ENCODE measurements around the gene SULF2.

Gene SULF2

GRCh38 chr20:47775841-47776240, 9.4 kb downstream of the SULF2 start:
- Histone ChIP-seq H3K36me3 (ENCODE audit: insufficient read depth, insufficient read length, low read length) (peaks cover 48% of the 10 kb centered on the region), H3K9me3 (ENCODE audit: insufficient read depth, low read length) (peaks cover under 1% of the 10 kb centered on the region; the same call in 1 of the 2 replicates), H3K4me1 (ENCODE audit: insufficient read depth, insufficient read length) (peaks cover 10% of the 10 kb centered on the region), H3K9ac (ENCODE audit: insufficient read length, low read depth) (no peak overlapping the region), H3K27me3 (ENCODE audit: insufficient read depth, insufficient read length) (no peaks in the 10 kb centered on the region), H3K4me3 (ENCODE audit: insufficient read length, low read depth) (no peak overlapping the region)
- no peak for DNase-seq (ENCODE audit: low read depth, low spot score)
- TF ChIP-seq YY1 (IDR thresholded peaks at IDR 0.05; ENCODE audit: insufficient read depth, insufficient read length), result no peak
- TF ChIP-seq ZNF274 (IDR thresholded peaks at IDR 0.05; ENCODE audit: low read depth, low read length), result no peak
- TF ChIP-seq SUZ12 (IDR thresholded peaks at IDR 0.05; ENCODE audit: extremely low read depth, insufficient read depth, insufficient read length), result no peak

DNA sequence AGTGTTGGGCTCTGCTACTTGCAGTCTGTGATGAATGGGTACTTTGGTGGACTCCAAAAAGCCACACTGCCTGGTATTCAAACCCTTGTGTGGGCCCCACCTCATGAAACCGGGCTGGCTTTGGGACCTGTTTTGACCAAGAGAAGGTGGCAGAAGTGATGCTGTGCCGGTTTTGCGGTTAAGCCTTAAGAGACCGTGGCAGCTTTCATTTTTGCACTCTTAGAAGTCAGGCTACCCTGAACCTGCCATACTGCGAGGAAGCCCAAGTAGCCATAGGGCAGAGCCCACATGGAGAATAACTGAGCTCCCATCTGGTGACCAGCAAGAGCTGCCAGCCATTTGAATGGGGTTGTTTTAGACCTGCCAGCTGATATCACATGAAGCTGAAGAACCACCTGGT, 10.2 kb downstream of the SULF2 start:
- TF ChIP-seq ZNF274 (IDR thresholded peaks at IDR 0.05; ENCODE audit: low read depth, low read length), result no peak
- no peak for TF ChIP-seq YY1 (IDR thresholded peaks at IDR 0.05; ENCODE audit: insufficient read depth, insufficient read length)
- TF ChIP-seq SUZ12 (IDR thresholded peaks at IDR 0.05; ENCODE audit: extremely low read depth, insufficient read depth, insufficient read length), result no peak
- Histone ChIP-seq H3K36me3 (ENCODE audit: insufficient read depth, insufficient read length, low read length) (peaks cover 55% of the 10 kb centered on the region), H3K9me3 (ENCODE audit: insufficient read depth, low read length) (peaks cover 4% of the 10 kb centered on the region; the same call in 1 of the 2 replicates), H3K4me1 (ENCODE audit: insufficient read depth, insufficient read length) (peaks cover 13% of the 10 kb centered on the region), H3K9ac (ENCODE audit: insufficient read length, low read depth) (peak overlapping the region; percentile 8), H3K27me3 (ENCODE audit: insufficient read depth, insufficient read length) (no peaks in the 10 kb centered on the region), H3K4me3 (ENCODE audit: insufficient read length, low read depth) (no peak overlapping the region)
- DNase-seq (ENCODE audit: low read depth, low spot score), result no peak

DNA sequence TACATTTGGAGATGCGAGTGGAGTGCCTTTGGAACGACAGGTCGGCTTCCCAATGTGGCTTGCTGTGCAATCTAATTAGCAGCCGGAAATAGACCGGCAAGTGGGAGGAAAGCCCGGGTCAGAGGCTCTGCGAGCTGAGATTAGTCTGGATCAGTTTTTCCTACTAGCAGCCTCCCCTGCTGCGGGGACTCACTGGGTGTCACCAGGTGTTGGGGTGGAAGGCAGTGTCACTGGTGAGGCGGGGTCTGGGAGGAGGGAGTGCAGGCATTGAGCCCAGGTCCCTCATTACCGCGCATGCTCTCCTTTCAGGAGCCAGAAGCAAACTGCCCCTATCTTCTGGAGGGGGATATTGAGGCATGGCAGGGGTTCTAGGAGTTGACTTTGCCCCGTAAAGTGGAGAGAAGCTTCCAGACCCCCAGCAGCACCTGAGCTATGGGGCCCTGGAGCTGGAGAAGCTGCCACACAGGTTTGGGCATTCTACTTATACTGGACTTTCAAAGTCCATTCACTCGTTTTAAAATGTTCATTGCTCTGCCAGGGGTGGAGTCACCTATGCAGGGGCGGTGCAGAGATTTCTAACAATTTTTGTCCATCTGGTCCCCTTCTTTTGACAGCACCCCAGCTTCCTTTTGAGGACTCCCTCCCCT, 11.0 kb downstream of the SULF2 start:
- Histone ChIP-seq H3K36me3 (ENCODE audit: insufficient read depth, insufficient read length, low read length) (peaks cover 62% of the 10 kb centered on the region), H3K4me3 (ENCODE audit: insufficient read length, low read depth) (no peak overlapping the region), H3K27me3 (ENCODE audit: insufficient read depth, insufficient read length) (no peaks in the 10 kb centered on the region), H3K4me1 (ENCODE audit: insufficient read depth, insufficient read length) (peaks cover 13% of the 10 kb centered on the region), H3K9ac (ENCODE audit: insufficient read length, low read depth) (peak overlapping the region; percentile 36), H3K9me3 (ENCODE audit: insufficient read depth, low read length) (peaks cover 4% of the 10 kb centered on the region; the same call in 1 of the 2 replicates)
- no peak for TF ChIP-seq YY1 (IDR thresholded peaks at IDR 0.05; ENCODE audit: insufficient read depth, insufficient read length)
- TF ChIP-seq ZNF274 (IDR thresholded peaks at IDR 0.05; ENCODE audit: low read depth, low read length), result no peak
- TF ChIP-seq SUZ12 (IDR thresholded peaks at IDR 0.05; ENCODE audit: extremely low read depth, insufficient read depth, insufficient read length), result no peak
- no peak for DNase-seq (ENCODE audit: low read depth, low spot score)

DNA sequence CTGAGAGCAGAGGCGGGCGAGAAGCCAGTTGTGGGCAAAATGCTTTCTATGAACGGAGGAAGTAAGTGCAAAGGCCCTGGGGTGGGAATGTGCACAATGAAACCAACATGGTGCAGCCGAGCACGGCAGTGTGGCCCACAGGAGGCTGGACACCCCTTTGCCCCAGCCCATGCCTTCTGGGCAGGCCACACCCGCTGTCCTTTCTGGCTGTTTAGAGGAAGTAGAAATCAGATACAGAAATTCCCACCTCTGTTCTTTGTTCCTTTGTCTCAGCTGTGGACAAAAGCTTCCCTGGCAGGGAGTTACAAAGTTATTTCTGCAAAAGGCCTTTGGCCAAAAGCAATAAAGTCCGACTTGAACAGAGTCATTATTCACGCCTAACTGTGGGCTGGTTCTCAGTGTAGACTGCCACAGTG, 11.9 kb downstream of the SULF2 start:
- no peak overlapping the region for H3K4me3 ChIP-seq (ENCODE audit: insufficient read length, low read depth)
- peaks cover 12% of the 10 kb centered on the region for H3K4me1 ChIP-seq (ENCODE audit: insufficient read depth, insufficient read length)
- TF ChIP-seq YY1 (IDR thresholded peaks at IDR 0.05; ENCODE audit: insufficient read depth, insufficient read length) (no peak), SUZ12 (IDR thresholded peaks at IDR 0.05; ENCODE audit: extremely low read depth, insufficient read depth, insufficient read length) (no peak), ZNF274 (IDR thresholded peaks at IDR 0.05; ENCODE audit: low read depth, low read length) (no peak)
- H3K36me3 ChIP-seq (ENCODE audit: insufficient read depth, insufficient read length, low read length), result peaks cover 61% of the 10 kb centered on the region
- H3K9me3 ChIP-seq (ENCODE audit: insufficient read depth, low read length), result peaks cover 4% of the 10 kb centered on the region; the same call in 1 of the 2 replicates
- no peak overlapping the region for H3K9ac ChIP-seq (ENCODE audit: insufficient read length, low read depth)
- no peak for DNase-seq (ENCODE audit: low read depth, low spot score)
- no peaks in the 10 kb centered on the region for H3K27me3 ChIP-seq (ENCODE audit: insufficient read depth, insufficient read length)

DNA sequence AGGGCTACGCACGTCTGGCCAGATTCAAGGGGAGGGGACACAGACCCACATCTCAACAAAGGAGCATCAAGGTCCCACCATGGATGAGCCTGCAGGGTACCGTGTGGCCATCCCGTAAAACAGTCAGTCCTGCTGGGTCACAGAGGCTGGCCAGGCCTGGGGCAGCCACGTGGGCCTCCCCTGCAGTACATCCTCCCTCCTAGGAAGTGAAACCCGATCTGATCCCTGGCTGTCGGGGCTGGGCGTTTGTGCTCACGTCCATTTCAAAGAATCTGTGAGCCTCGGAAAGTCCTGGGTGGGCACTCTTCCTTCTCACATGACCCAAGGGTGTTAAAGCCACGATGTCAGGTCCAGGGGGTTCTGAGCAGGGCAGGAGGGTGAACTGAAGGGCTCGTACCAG, 14.3 kb downstream of the SULF2 start:
- Histone ChIP-seq H3K27me3 (ENCODE audit: insufficient read depth, insufficient read length) (no peaks in the 10 kb centered on the region), H3K4me3 (ENCODE audit: insufficient read length, low read depth) (no peak overlapping the region), H3K4me1 (ENCODE audit: insufficient read depth, insufficient read length) (peaks cover 17% of the 10 kb centered on the region), H3K9ac (ENCODE audit: insufficient read length, low read depth) (no peak overlapping the region), H3K36me3 (ENCODE audit: insufficient read depth, insufficient read length, low read length) (peaks cover 47% of the 10 kb centered on the region), H3K9me3 (ENCODE audit: insufficient read depth, low read length) (peaks cover 4% of the 10 kb centered on the region; the same call in 1 of the 2 replicates)
- DNase-seq (ENCODE audit: low read depth, low spot score), result no peak
- no peak for TF ChIP-seq SUZ12 (IDR thresholded peaks at IDR 0.05; ENCODE audit: extremely low read depth, insufficient read depth, insufficient read length)
- no peak for TF ChIP-seq YY1 (IDR thresholded peaks at IDR 0.05; ENCODE audit: insufficient read depth, insufficient read length)
- TF ChIP-seq ZNF274 (IDR thresholded peaks at IDR 0.05; ENCODE audit: low read depth, low read length), result no peak

- H3K4me1 ChIP-seq (ENCODE audit: insufficient read depth, insufficient read length), result peaks cover 17% of the 10 kb centered on the region
- peaks cover 4% of the 10 kb centered on the region; the same call in 1 of the 2 replicates for H3K9me3 ChIP-seq (ENCODE audit: insufficient read depth, low read length)
Observed at GRCh38 chr20:47768016-47768824, 17.1 kb downstream of the SULF2 start.

More at GRCh38 chr20:47768016-47768824, 17.1 kb downstream of the SULF2 start:
- H3K36me3 ChIP-seq (ENCODE audit: insufficient read depth, insufficient read length, low read length), result peaks cover 48% of the 10 kb centered on the region
- H3K9ac ChIP-seq (ENCODE audit: insufficient read length, low read depth), result no peak overlapping the region
- no peak for DNase-seq (ENCODE audit: low read depth, low spot score)
- no peak overlapping the region for H3K4me3 ChIP-seq (ENCODE audit: insufficient read length, low read depth)
- H3K27me3 ChIP-seq (ENCODE audit: insufficient read depth, insufficient read length), result no peaks in the 10 kb centered on the region
- TF ChIP-seq SUZ12 (IDR thresholded peaks at IDR 0.05; ENCODE audit: extremely low read depth, insufficient read depth, insufficient read length) (no peak), YY1 (IDR thresholded peaks at IDR 0.05; ENCODE audit: insufficient read depth, insufficient read length) (no peak), ZNF274 (IDR thresholded peaks at IDR 0.05; ENCODE audit: low read depth, low read length) (no peak)
